Muscle of back (tissue), 11 donors: ENCODE results near the gene NCOA1. TPM values are rescaled to one million over a fixed set of nuclear protein-coding genes. Genes with fewer than 3 reads are reported as not detected.
A peak's percentile ranks its signal among the peaks of the same experiment; 100 is the strongest.
"Not testable (repeated sequence)": the region's sequence is repeated elsewhere in the genome, so short reads cannot be mapped to it uniquely, and the experiment has no call there.

Source experiments
- DNase-seq, 3 donors: peaks; one replicate each; pipeline versions ENCODE4 v3.0.0 to v3.0.0-alpha.2; 2013
- polyA plus RNA-seq, 10 donors: library from polyadenylated mRNA; unstranded; fragments of 120-200 nt; gene quantifications; one replicate each; pipeline ENCODE4 v1.2.1, GENCODE V29; 2013; ENCODE audit not compliant: insufficient read length in 10 of 10

NCOA1 gene
- polyA plus RNA-seq, 10 donors: 73.9 to 135 (median 105) TPM

GRCh38 chr2:24576146-24576545, 85.1 kb downstream of the NCOA1 start:
- DNase-seq: no peak

- no peak for DNase-seq
Observed at GRCh38 chr2:24576617-24577016, 85.6 kb downstream of the NCOA1 start.

GRCh38 chr2:24577481-24577880, 86.4 kb downstream of the NCOA1 start:
- no peak for DNase-seq

GRCh38 chr2:24579053-24579803, 88.2 kb downstream of the NCOA1 start:
- no peak for DNase-seq

GRCh38 chr2:24580561-24580960, 89.5 kb downstream of the NCOA1 start:
- no peak for DNase-seq

GRCh38 chr2:24581971-24582370, 90.9 kb downstream of the NCOA1 start:
- not testable (repeated sequence) for DNase-seq

- no peak for DNase-seq
Observed at GRCh38 chr2:24586955-24587354, 95.9 kb downstream of the NCOA1 start.

- DNase-seq: no peak
Observed at GRCh38 chr2:24588294-24588693, 97.2 kb downstream of the NCOA1 start.

- DNase-seq: no peak
Observed at GRCh38 chr2:24592441-24593100, 101.5 kb downstream of the NCOA1 start.

GRCh38 chr2:24594283-24594682, 103.2 kb downstream of the NCOA1 start:
- no peak for DNase-seq

GRCh38 chr2:24597181-24597870, 106.3 kb downstream of the NCOA1 start:
- DNase-seq: no peak

- DNase-seq: not testable (repeated sequence)
Observed at GRCh38 chr2:24600140-24600539, 109.1 kb downstream of the NCOA1 start.

- no peak for DNase-seq
Observed at GRCh38 chr2:24611631-24612030, 120.6 kb downstream of the NCOA1 start.

- DNase-seq: no peak
Observed at GRCh38 chr2:24613154-24613814, 122.2 kb downstream of the NCOA1 start.

GRCh38 chr2:24616616-24617015, 125.6 kb downstream of the NCOA1 start:
- peak; percentile 19 to 53 (median 32) for DNase-seq

- peak in 2 of 3 donors; percentile 32 for DNase-seq
Observed at GRCh38 chr2:24617424-24617823, 126.4 kb downstream of the NCOA1 start.

GRCh38 chr2:24618144-24618543, 127.1 kb downstream of the NCOA1 start:
- DNase-seq: peak in 1 of 3 donors; percentile 42

- no peak for DNase-seq
Observed at GRCh38 chr2:24618680-24619079, 127.6 kb downstream of the NCOA1 start.

GRCh38 chr2:24620936-24621335, 129.9 kb downstream of the NCOA1 start:
- DNase-seq: no peak

- DNase-seq: no peak
Observed at GRCh38 chr2:24621779-24622538, 130.9 kb downstream of the NCOA1 start.

GRCh38 chr2:24623535-24623934, 132.5 kb downstream of the NCOA1 start:
- no peak for DNase-seq
